Skin epidermis (tissue), 12 donors: ENCODE data around the gene RAB5B.
A peak's percentile ranks its signal among the peaks of the same experiment; 100 is the strongest.

ENCODE experiments used
- H3K27ac ChIP-seq, 21 experiments: fragments of 200-600 bp; sonication (generic) in 11 of 21; one replicate each; pipeline ENCODE4 v1.5.0; 2020; ENCODE audit warnings: mild to moderate bottlenecking in 3 of 21, inconsistent platforms in 2 of 21, moderate library complexity in 2 of 21
- H3K4me3 ChIP-seq, 7 experiments: fragments of 200-600 bp; sonication (generic) in 2 of 7; one replicate each; pipeline ENCODE4 v1.5.0; 2020; ENCODE audit warnings: inconsistent platforms in 2 of 7, mild to moderate bottlenecking in 2 of 7, moderate library complexity in 1 of 7

Gene RAB5B

DNA sequence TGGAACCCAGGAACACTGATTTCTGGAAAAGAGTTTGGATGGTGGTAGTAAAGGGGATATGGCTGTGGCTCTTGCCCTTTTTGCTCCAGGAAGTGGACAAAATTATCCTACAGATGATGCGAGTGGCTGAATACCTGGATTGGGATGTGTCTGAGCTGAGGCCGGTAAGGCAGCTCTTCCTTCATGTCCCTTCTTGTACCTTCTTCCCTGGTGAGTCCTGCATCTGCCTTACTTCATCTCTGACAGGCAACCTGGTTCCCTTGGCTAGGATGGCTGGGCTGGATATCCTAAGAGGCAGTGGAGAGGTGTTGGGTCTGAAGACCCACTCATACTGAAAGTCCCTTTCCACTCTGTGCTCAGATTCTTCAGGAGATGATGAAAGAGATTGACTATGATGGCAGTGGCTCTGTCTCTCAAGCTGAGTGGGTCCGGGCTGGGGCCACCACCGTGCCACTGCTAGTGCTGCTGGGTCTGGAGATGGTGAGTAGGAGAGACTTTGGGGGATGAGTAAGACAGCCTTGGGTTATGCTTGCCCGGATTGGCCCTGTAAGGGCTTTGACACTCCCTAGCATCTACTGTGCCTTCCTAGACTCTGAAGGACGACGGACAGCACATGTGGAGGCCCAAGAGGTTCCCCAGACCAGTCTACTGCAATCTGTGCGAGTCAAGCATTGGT is 34.9 kb upstream of the RAB5B start:
- H3K4me3 ChIP-seq = no peak overlapping the region
- H3K27ac ChIP-seq = peak overlapping the region in 9 of 21 experiments; percentile 9 to 71 (median 32)

DNA sequence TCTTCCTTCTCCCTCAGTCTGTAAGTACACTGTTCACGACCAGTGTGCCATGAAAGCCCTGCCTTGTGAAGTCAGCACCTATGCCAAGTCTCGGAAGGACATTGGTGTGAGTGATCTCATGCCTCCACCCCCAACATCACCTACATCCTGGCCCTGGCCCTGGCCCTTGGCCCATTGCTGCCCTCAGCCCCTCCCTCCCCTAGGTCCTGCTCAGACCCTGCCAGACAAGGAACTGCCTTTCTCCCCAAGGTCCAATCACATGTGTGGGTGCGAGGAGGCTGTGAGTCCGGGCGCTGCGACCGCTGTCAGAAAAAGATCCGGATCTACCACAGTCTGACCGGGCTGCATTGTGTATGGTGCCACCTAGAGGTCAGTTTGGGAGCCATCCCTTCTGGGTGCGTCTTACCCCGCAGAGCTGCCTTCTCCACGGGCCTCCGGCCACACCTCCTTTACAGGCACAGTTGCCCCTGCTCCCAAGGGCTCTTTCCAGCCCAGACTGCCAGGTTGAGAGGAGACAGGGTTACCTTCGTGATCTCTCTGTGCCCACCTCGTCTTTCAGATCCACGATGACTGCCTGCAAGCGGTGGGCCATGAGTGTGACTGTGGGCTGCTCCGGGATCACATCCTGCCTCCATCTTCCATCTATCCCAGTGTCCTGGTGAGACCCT is 33.7 kb upstream of the RAB5B start:
- H3K27ac ChIP-seq = peak overlapping the region in 13 of 21 experiments; percentile 2 to 71 (median 47)
- H3K4me3 ChIP-seq = no peak overlapping the region

DNA sequence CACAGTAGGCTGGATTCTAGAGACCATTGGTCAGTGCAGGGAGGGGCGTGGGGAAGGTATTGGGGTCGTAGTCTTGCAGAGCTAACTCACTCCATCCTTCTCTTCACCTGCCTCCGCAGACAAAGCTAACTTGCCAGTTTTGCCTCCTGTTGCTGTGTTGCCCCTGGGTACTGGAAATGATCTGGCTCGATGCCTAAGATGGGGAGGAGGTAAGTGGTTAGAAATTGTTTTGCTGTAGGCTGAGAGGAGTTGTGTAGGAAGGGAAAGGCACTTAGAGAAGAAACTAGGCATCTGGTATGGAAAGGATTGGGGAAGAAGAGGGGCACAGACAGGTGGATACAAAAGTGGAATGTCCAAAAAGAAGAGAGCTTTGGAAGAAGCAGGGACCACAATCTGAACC is 31.8 kb upstream of the RAB5B start:
- Histone ChIP-seq H3K4me3 (no peak overlapping the region), H3K27ac (no peak overlapping the region)

- Histone ChIP-seq H3K4me3 (no peak overlapping the region), H3K27ac (no peak overlapping the region)
Observed at GRCh38 chr12:55942577-55943136, 31.2 kb upstream of the RAB5B start.

GRCh38 chr12:55946553-55946952 is 27.3 kb upstream of the RAB5B start:
- Histone ChIP-seq H3K4me3 (no peak overlapping the region), H3K27ac (no peak overlapping the region)

GRCh38 chr12:55955344-55955743 is 18.5 kb upstream of the RAB5B start:
- H3K4me3 ChIP-seq = no peak overlapping the region
- H3K27ac ChIP-seq = peak overlapping the region in 9 of 21 experiments; percentile 13 to 70 (median 49)

GRCh38 chr12:55955800-55956508 is 17.9 kb upstream of the RAB5B start:
- H3K4me3 ChIP-seq = no peak overlapping the region
- H3K27ac ChIP-seq = peak overlapping the region in 11 of 21 experiments; percentile 13 to 70 (median 54)

DNA sequence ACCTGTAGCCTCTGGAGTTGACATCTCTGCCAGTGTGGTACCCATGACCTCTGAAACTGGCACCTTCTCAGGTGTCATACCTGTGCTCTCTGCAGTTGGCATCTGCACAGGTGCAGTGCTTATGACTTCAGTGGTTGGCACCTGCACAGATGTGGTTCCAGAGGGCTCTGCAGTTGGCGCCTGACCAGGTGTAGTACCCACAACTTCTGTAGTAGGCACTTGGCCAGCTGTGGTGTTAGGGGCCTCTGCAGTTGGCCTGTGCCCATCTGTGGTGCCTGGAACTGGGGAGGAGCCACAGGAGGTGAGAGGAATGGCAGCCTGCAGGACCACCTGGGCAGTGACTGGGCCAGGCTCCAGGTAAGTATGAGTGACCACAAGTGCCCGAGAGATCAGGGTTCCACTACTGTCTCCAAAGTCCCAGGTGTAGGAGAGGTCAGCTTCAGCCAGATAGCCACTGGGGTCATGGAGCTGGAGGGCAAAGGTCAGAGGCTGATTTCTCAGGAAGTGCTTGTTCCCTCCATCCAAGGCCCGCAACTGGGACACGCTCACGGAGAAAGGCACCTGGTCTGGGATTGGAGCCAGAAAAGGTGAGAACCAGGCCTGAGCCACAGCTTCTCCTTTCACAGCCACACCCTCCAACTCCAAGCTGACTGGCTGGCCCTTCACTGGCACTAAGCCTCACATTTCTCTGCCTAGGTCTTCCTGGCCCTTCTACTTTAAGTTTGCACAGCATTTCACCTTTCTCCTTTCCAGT is 16.6 kb upstream of the RAB5B start:
- H3K27ac ChIP-seq = peak overlapping the region in 9 of 21 experiments; percentile 22 to 70 (median 49)
- H3K4me3 ChIP-seq = no peak overlapping the region

GRCh38 chr12:55963760-55964159 is 10.1 kb upstream of the RAB5B start:
- Histone ChIP-seq H3K4me3 (no peak overlapping the region), H3K27ac (no peak overlapping the region)

GRCh38 chr12:55965240-55965639 is 8.6 kb upstream of the RAB5B start:
- H3K27ac ChIP-seq = peak overlapping the region in 3 of 21 experiments; percentile 77 to 90 (median 87)

DNA sequence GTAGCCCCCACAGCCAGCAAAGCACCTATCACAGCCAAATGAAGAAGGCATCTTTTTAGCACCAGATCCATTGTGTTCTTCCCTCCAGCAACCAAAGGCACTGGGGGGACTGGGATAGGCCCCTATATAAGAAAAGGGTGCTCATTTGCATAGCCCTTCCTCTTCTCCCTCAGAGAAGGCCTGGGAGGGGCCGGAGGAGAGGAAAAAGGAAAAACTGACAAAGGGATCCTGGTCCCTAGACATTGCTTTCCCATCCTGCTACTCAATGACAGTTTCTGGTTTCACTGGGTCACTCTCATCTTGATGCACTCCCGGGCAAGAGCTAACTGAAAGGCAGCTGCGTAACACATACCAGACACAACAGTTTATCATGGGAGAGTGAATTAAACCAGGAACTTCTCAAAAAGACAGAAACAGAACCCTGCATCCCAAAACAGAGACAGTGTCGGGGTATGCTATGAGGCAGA is 7.9 kb upstream of the RAB5B start, which contains the start of gene PMEL:
TSS of gene PMEL (minus strand) at position 102 of the 467 bp plus-strand sequence. CDS start at position 71, 31 bp downstream.
- Histone ChIP-seq H3K4me3 (peak within 1 kb of the TSS; percentile 56 to 91 (median 75)), H3K27ac (peak within 1 kb of the TSS; percentile 64 to 93 (median 81))

More at GRCh38 chr12:55965240-55965639, 8.6 kb upstream of the RAB5B start:
- no peak overlapping the region for H3K4me3 ChIP-seq

DNA sequence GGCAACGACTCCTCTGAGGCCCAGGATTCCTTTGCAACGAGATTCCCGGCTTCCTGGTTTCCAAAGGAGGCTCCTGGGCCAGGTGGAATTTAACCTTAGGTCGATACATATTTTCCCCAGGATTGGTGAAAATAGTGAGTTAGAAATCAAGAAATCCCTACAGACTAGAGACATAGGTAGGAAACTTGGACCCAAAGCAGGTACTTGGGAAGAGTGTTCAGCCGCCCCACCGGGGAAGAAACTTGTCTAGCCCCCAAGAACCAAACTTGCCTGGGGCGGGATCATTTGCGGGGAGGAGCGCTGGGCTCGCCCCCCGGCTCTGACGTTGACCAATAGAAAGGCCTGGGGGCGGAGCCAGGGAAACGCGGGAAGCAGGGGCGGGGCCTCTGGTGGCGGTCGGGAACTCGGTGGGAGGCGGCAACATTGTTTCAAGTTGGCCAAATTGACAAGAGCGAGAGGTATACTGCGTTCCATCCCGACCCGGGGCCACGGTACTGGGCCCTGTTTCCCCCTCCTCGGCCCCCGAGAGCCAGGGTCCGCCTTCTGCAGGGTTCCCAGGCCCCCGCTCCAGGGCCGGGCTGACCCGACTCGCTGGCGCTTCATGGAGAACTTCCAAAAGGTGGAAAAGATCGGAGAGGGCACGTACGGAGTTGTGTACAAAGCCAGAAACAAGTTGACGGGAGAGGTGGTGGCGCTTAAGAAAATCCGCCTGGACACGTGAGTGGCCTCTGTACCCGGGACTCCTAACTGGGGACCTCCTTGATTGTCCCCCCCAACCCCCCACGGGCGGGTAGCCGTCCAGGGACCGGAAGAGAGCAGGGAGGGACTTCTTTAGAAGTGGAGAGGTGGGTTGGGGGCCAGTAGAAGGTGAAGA is 7.2 kb upstream of the RAB5B start, which contains the start of gene CDK2:
TSS of gene CDK2 (plus strand) at position 423 of the 874 bp plus-strand sequence. CDS start at position 602, 179 bp downstream.
- Histone ChIP-seq H3K4me3 (peak within 1 kb of the TSS; percentile 56 to 91 (median 75)), H3K27ac (peak within 1 kb of the TSS; percentile 64 to 93 (median 81))

- Histone ChIP-seq H3K4me3 (no peak overlapping the region), H3K27ac (no peak overlapping the region)
Observed at GRCh38 chr12:55969356-55969755, 4.5 kb upstream of the RAB5B start.

DNA sequence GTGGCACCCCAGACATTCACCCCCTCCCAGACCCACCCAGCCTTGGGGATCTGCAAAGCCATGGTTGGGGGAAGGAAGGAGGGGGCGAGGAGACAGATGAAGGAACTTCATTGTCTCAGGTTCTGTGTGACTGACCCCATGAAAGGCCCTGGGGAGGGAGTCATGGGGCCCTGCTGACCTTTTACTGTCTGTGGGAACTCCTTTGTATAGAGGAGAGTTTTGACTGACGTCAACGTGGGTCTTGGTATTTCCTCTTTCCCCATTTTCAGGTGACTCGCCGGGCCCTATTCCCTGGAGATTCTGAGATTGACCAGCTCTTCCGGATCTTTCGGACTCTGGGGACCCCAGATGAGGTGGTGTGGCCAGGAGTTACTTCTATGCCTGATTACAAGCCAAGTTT is 3.1 kb upstream of the RAB5B start:
- Histone ChIP-seq H3K27ac (peak overlapping the region in 6 of 21 experiments; percentile 3 to 91 (median 77)), H3K4me3 (no peak overlapping the region)

DNA sequence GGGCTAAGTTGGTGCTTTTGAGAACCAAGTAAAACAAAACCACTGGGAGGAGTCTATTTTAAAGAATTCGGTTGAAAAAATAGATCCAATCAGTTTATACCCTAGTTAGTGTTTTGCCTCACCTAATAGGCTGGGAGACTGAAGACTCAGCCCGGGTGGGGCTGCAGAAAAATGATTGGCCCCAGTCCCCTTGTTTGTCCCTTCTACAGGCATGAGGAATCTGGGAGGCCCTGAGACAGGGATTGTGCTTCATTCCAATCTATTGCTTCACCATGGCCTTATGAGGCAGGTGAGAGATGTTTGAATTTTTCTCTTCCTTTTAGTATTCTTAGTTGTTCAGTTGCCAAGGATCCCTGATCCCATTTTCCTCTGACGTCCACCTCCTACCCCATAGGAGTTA is 1.8 kb upstream of the RAB5B start:
- no peak overlapping the region for H3K4me3 ChIP-seq
- H3K27ac ChIP-seq = peak overlapping the region in 11 of 21 experiments; percentile 2 to 93 (median 86)

DNA sequence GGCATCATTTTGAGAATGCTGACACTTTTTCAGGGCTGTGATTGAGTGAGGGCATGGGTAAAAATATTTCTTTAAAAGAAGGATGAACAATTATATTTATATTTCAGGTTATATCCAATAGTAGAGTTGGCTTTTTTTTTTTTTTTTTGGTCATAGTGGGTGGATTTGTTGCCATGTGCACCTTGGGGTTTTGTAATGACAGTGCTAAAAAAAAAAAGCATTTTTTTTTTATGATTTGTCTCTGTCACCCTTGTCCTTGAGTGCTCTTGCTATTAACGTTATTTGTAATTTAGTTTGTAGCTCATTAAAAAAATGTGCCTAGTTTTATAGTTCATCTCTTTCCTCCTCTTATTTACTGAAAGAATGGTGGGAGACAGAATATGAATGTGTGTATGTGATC is 1.4 kb upstream of the RAB5B start:
- H3K4me3 ChIP-seq = peak overlapping the region; percentile 34 to 56 (median 52)
- peak overlapping the region in 19 of 21 experiments; percentile 2 to 99 (median 86) for H3K27ac ChIP-seq

- peak overlapping the region; percentile 34 to 56 (median 52) for H3K4me3 ChIP-seq
- H3K27ac ChIP-seq = peak overlapping the region in 20 of 21 experiments; percentile 68 to 99 (median 86)
Observed at GRCh38 chr12:55972911-55973598, 823 bp upstream of the RAB5B start.
